CD4-positive, alpha-beta T cell treated with Interleukin-2 at 100 ng/mL for 4 hours (primary cell): Measurements from ENCODE around the gene CD79A.
"Not testable (repeated sequence)": the region's sequence is repeated elsewhere in the genome, so short reads cannot be mapped to it uniquely, and the experiment has no call there.

Experiments
- DNase-seq: peaks from one replicate; pipeline ENCODE4 v3.0.0-alpha.2; 2020; ENCODE audit warnings: low spot score

CD79A gene

GRCh38 chr19:41863209-41863931 is 13.7 kb upstream of the CD79A start:
- DNase-seq, result no peak

- no peak for DNase-seq
Observed at GRCh38 chr19:41864374-41864773, 12.7 kb upstream of the CD79A start.

GRCh38 chr19:41866284-41866683 is 10.8 kb upstream of the CD79A start:
- DNase-seq, result no peak

GRCh38 chr19:41868120-41868988 is 8.7 kb upstream of the CD79A start:
- DNase-seq, result no peak

GRCh38 chr19:41868989-41869300 is 8.1 kb upstream of the CD79A start:
- DNase-seq, result no peak

GRCh38 chr19:41869374-41869955 is 7.6 kb upstream of the CD79A start:
- DNase-seq, result no peak

GRCh38 chr19:41870401-41870873 is 6.6 kb upstream of the CD79A start:
- DNase-seq, result no peak

- DNase-seq, result peak; percentile 63
Observed at GRCh38 chr19:41871573-41872383, 5.3 kb upstream of the CD79A start.

- no peak for DNase-seq
Observed at GRCh38 chr19:41872384-41872774, 4.7 kb upstream of the CD79A start.

- DNase-seq, result peak; percentile 71
Observed at GRCh38 chr19:41872775-41873647, 4.1 kb upstream of the CD79A start.

GRCh38 chr19:41875973-41876372 is 1.1 kb upstream of the CD79A start:
- DNase-seq, result not testable (repeated sequence)

GRCh38 chr19:41877916-41878905 is 1.1 kb downstream of the CD79A start:
- no peak for DNase-seq

- DNase-seq, result no peak
Observed at GRCh38 chr19:41879080-41879479, 2.0 kb downstream of the CD79A start.

GRCh38 chr19:41879670-41880328 is 2.7 kb downstream of the CD79A start:
- DNase-seq, result no peak

- no peak for DNase-seq
Observed at GRCh38 chr19:41880329-41880708, 3.2 kb downstream of the CD79A start.

- DNase-seq, result peak; percentile 61
Observed at GRCh38 chr19:41882568-41883462, 5.7 kb downstream of the CD79A start, which contains the start of gene ARHGEF1. ARHGEF1 (plus strand) TSS chr19:41883184; CDS start chr19:41888083, 4,899 bp downstream.

- DNase-seq, result no peak
Observed at GRCh38 chr19:41883463-41883820, 6.4 kb downstream of the CD79A start.
